ENCODE results near the gene COL5A1.

DNA sequence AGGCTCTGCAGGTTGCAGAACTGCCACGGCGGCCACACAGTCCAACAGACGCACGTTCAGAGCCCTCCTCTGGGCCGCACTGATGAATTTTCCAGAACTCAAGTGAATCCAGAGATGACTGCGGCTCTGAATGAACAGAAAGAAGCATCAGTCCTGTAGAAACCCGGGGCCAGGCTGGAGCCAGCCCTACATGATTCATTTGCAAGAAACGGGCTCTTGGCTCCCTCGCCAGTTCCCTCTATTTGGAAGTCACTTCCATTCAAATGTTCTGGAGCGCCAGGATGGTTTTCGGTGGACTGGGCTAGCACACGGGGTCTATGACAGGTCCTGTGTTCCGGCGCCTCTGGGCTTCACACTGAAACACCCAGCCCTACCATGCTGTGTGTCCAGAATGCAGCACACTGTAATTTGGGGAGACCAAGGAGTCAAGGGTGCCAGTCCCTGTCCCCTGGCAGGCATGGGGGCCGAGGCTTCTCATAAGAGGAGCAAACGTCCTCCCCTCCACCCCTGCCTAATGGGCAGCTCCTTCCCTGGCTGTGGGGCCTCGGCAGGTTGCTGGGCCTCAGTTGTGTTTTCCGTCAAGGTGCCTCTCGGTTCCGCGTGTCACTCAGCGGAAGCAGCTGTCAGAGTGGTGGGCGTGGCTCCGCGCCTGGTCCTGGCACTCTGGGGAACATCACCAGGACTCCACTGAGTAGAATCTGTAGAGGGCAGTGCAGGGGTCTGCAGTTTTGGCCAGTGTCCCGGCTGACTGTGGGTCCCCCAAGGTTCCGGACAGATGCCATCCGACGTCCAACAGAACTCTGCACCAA, 18.1 kb upstream of the COL5A1 start:
- TF ChIP-seq EZH2 (IDR thresholded peaks at IDR 0.05; ENCODE audit: borderline replicate concordance, low read depth, low read length, severe bottlenecking): no peak
- TF ChIP-seq, protein P1, sequence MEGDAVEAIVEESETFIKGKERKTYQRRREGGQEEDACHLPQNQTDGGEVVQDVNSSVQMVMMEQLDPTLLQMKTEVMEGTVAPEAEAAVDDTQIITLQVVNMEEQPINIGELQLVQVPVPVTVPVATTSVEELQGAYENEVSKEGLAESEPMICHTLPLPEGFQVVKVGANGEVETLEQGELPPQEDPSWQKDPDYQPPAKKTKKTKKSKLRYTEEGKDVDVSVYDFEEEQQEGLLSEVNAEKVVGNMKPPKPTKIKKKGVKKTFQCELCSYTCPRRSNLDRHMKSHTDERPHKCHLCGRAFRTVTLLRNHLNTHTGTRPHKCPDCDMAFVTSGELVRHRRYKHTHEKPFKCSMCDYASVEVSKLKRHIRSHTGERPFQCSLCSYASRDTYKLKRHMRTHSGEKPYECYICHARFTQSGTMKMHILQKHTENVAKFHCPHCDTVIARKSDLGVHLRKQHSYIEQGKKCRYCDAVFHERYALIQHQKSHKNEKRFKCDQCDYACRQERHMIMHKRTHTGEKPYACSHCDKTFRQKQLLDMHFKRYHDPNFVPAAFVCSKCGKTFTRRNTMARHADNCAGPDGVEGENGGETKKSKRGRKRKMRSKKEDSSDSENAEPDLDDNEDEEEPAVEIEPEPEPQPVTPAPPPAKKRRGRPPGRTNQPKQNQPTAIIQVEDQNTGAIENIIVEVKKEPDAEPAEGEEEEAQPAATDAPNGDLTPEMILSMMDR (IDR thresholded peaks at IDR 0.05; ENCODE audit: borderline replicate concordance, extremely low read depth, low read length, poor library complexity, severe bottlenecking): no peak

All from DND-41 (cell line).